PC-3 (cell line): ENCODE data around the gene NRG3. TPM values are rescaled to one million over a fixed set of nuclear protein-coding genes. Genes with fewer than 3 reads are reported as not detected.

Experiments used
- ATAC-seq: fragments of 200-7000 bp; cut with Tn5 transposase; 2 replicates; pipeline ENCODE4 v1.9.1; 2020; ENCODE audit warnings: mild to moderate bottlenecking, moderate library complexity
- BruUV-seq: library from RNA; stranded (reverse); fragments of 400-500 nt; replicated peaks from 2 replicates; lab custom pipeline; 2021; lab: Mats Ljungman, UMichigan
- CTCF ChIA-PET: fragments of 300-600 bp; sonication (Branson Sonifier 250); formaldehyde crosslinking; loops from one replicate; lab custom pipeline; 2022; ENCODE audit warnings: antibody characterized with exemption; lab: Charles Lee
- POLR2A ChIA-PET: fragments of 300-600 bp; sonication (Branson Sonifier 250); formaldehyde crosslinking; loops from one replicate; lab custom pipeline; 2022; ENCODE audit warnings: antibody characterized with exemption; ENCODE audit not compliant: unreplicated experiment; lab: Charles Lee
- DNase-seq: peaks from one replicate; pipeline ENCODE4 v3.0.0-alpha.2; 2015
- H2AFZ ChIP-seq: fragments of 300-600 bp; sonication (generic); 2 replicates; pipeline ENCODE4 v1.6.0; 2016; ENCODE audit warnings: antibody characterized with exemption, low read length
- H3F3A ChIP-seq: fragments of 300-600 bp; sonication (generic); one replicate; pipeline ENCODE4 v1.6.0; 2017; ENCODE audit warnings: antibody characterized with exemption, low read length, control low read depth, mild to moderate bottlenecking; ENCODE audit not compliant: unreplicated experiment
- H3K27ac ChIP-seq: fragments of 300-600 bp; sonication (generic); 2 replicates; pipeline ENCODE4 v1.5.1; 2016; ENCODE audit warnings: mild to moderate bottlenecking, low read length
- H3K27me3 ChIP-seq: fragments of 300-600 bp; sonication (generic); 2 replicates; pipeline ENCODE4 v1.6.1; 2016; ENCODE audit warnings: low read length, mixed read lengths
- H3K36me3 ChIP-seq: fragments of 300-600 bp; sonication (generic); 2 replicates; pipeline ENCODE4 v1.6.1; 2016; ENCODE audit warnings: low read depth, mixed run types, low read length, mixed read lengths
- H3K4me1 ChIP-seq: fragments of 300-600 bp; sonication (generic); 2 replicates; pipeline ENCODE4 v1.5.1; 2016; ENCODE audit warnings: low read length; ENCODE audit not compliant: insufficient read depth
- H3K4me2 ChIP-seq: fragments of 300-600 bp; sonication (generic); 2 replicates; pipeline ENCODE4 v1.6.0; 2016; ENCODE audit warnings: low read length
- H3K4me3 ChIP-seq: fragments of 300-600 bp; sonication (generic); 2 replicates; pipeline ENCODE4 v1.5.1; 2016; ENCODE audit warnings: mild to moderate bottlenecking, low read length, mixed read lengths
- H3K79me2 ChIP-seq: fragments of 300-600 bp; sonication (generic); 2 replicates; pipeline ENCODE4 v1.6.1; 2017; ENCODE audit warnings: low read length, mixed read lengths
- H3K9ac ChIP-seq: fragments of 300-600 bp; sonication (generic); 2 replicates; pipeline ENCODE4 v1.6.0; 2016; ENCODE audit warnings: mild to moderate bottlenecking, low read length
- H3K9me2 ChIP-seq: fragments of 300-600 bp; sonication (generic); replicated peaks from 2 replicates; pipeline ENCODE4 v1.6.1; 2016; ENCODE audit warnings: mixed run types, low read length, mixed read lengths
- H3K9me3 ChIP-seq: fragments of 300-600 bp; sonication (generic); 2 replicates; pipeline ENCODE4 v1.6.1; 2016; ENCODE audit warnings: low read length, mixed read lengths
- H4K20me1 ChIP-seq: fragments of 300-600 bp; sonication (generic); 2 replicates; pipeline ENCODE4 v1.6.1; 2016; ENCODE audit warnings: low read length, mixed read lengths
- CTCF ChIP-seq: fragments of 300-600 bp; sonication (generic); conservative IDR thresholded peaks from 2 replicates; pipeline ENCODE4 v1.5.1; 2017; ENCODE audit warnings: antibody characterized with exemption, low read depth, mild to moderate bottlenecking, low read length
- EZH2 ChIP-seq: fragments of 300-600 bp; sonication (generic); IDR thresholded peaks from one replicate; pipeline ENCODE4 v1.6.1; 2017; ENCODE audit warnings: antibody characterized with exemption, mild to moderate bottlenecking, low read length; ENCODE audit not compliant: unreplicated experiment
- EZH2phosphoT487 ChIP-seq: fragments of 300-600 bp; sonication (generic); IDR thresholded peaks from 2 replicates; pipeline ENCODE4 v1.6.1; 2018; ENCODE audit warnings: mild to moderate bottlenecking, antibody characterized with exemption, low read length, borderline replicate concordance
- intact Hi-C: fragments of 100-400 bp; cut with micrococcal nuclease; formaldehyde crosslinking; loops from 2 replicates; pipeline ENCODE4 v1.9.0; 2023
- total RNA-seq: library from RNA; depleted of rRNA; stranded (reverse); fragments of >200 nt; gene quantifications from 2 replicates; pipeline ENCODE4 v1.2.3, GENCODE V29; 2014

Gene NRG3
- total RNA-seq, 1 experiment from 2014 or later: not detected

GRCh38 chr10:82128527-82128926 lies 253.5 kb downstream of the NRG3 start:
- H3K4me3 ChIP-seq: no peak overlapping the region
- H4K20me1 ChIP-seq: no peaks in the 10 kb centered on the region
- DNase-seq (no peak), ATAC-seq (no peak)
- no peaks in the 10 kb centered on the region for H3F3A ChIP-seq
- no peak overlapping the region for H3K9ac ChIP-seq
- no peak overlapping the region for H2AFZ ChIP-seq
- POLR2A ChIA-PET: no interaction called here
- H3K9me3 ChIP-seq: no peaks in the 10 kb centered on the region
- no peak overlapping the region for H3K4me2 ChIP-seq
- CTCF ChIA-PET: no interaction called here
- no peaks in the 10 kb centered on the region for H3K9me2 ChIP-seq
- H3K36me3 ChIP-seq: no peaks in the 10 kb centered on the region
- H3K4me1 ChIP-seq: no peaks in the 10 kb centered on the region
- no peaks in the 10 kb centered on the region for H3K27me3 ChIP-seq
- H3K79me2 ChIP-seq: no peaks in the 10 kb centered on the region
- BruUV-seq: no TSS peak
- TF ChIP-seq CTCF (no peak), EZH2 (no peak), EZH2phosphoT487 (no peak)
- no peak overlapping the region for H3K27ac ChIP-seq
- intact Hi-C loops: no loop called here

- H4K20me1 ChIP-seq: no peaks in the 10 kb centered on the region
- no peak for ATAC-seq
- CTCF ChIA-PET: no interaction called here
Measured at GRCh38 chr10:82136103-82136502, 261.1 kb downstream of the NRG3 start.

GRCh38 chr10:82144153-82144552 lies 269.2 kb downstream of the NRG3 start:
- DNase-seq (no peak), ATAC-seq (no peak)
- no peaks in the 10 kb centered on the region for H4K20me1 ChIP-seq
- H3K27ac ChIP-seq: no peak overlapping the region
- TF ChIP-seq CTCF (no peak), EZH2phosphoT487 (no peak), EZH2 (no peak)
- no TSS peak for BruUV-seq
- H3K27me3 ChIP-seq: no peaks in the 10 kb centered on the region
- no peaks in the 10 kb centered on the region for H3K79me2 ChIP-seq
- H3K9me2 ChIP-seq: no peaks in the 10 kb centered on the region
- H3K9ac ChIP-seq: no peak overlapping the region
- no peak overlapping the region for H2AFZ ChIP-seq
- H3K9me3 ChIP-seq: no peaks in the 10 kb centered on the region
- intact Hi-C loops: no loop called here
- no peaks in the 10 kb centered on the region for H3K4me1 ChIP-seq
- H3K36me3 ChIP-seq: no peaks in the 10 kb centered on the region
- ChIA-PET CTCF (no interaction called here), POLR2A (no interaction called here)
- H3K4me2 ChIP-seq: no peak overlapping the region
- H3K4me3 ChIP-seq: no peak overlapping the region
- no peaks in the 10 kb centered on the region for H3F3A ChIP-seq

More at GRCh38 chr10:82136103-82136502, 261.1 kb downstream of the NRG3 start:
- H3K9me3 ChIP-seq: no peaks in the 10 kb centered on the region
- no peaks in the 10 kb centered on the region for H3K36me3 ChIP-seq
- H3K79me2 ChIP-seq: no peaks in the 10 kb centered on the region
- no peak for TF ChIP-seq EZH2
- H3K4me1 ChIP-seq: no peaks in the 10 kb centered on the region
- H3K4me2 ChIP-seq: no peak overlapping the region
- DNase-seq: no peak
- H2AFZ ChIP-seq: no peak overlapping the region
- H3K27ac ChIP-seq: no peak overlapping the region
- H3K9ac ChIP-seq: no peak overlapping the region
- no peak overlapping the region for H3K4me3 ChIP-seq
- H3K9me2 ChIP-seq: no peaks in the 10 kb centered on the region
- no peaks in the 10 kb centered on the region for H3F3A ChIP-seq
- no peaks in the 10 kb centered on the region for H3K27me3 ChIP-seq
- POLR2A ChIA-PET: no interaction called here
- intact Hi-C loops: no loop called here
- no TSS peak for BruUV-seq
